HepG2 (cell line): Measurements from ENCODE around the gene RNF11. TPM values are rescaled to one million over a fixed set of nuclear protein-coding genes. Genes with fewer than 3 reads are reported as not detected.

Experiments
- ATAC-seq: fragments of 200-7000 bp; cut with Tn5 transposase; 3 replicates; pipeline ENCODE4 v1.9.1; 2020; ENCODE audit warnings: mild to moderate bottlenecking, moderate library complexity
- BruUV-seq: library from RNA; stranded (reverse); fragments of 400-500 nt; replicated peaks from 2 replicates; lab custom pipeline; 2021; lab: Mats Ljungman, UMichigan
- CTCF ChIA-PET: fragments of 300-600 bp; formaldehyde crosslinking; extraction: SDS; loops from one replicate; lab custom pipeline; 2021; ENCODE audit warnings: low total read pairs, inconsistent platforms, low intra/inter-chr PET ratio; lab: Yijun Ruan, JAX
- POLR2A ChIA-PET: fragments of 350-600 bp; sonication (Branson Sonifier 250); formaldehyde crosslinking; loops from one replicate; lab custom pipeline; 2020; ENCODE audit warnings: antibody characterized with exemption, inconsistent platforms; lab: Yijun Ruan, JAX
- DNase-seq: peaks from one replicate; pipeline ENCODE4 v3.0.0-alpha.2; 2015; ENCODE audit warnings: low spot score
- FAIRE-seq: peaks from 3 replicates; lab custom pipeline; 2011; peaks lifted over from hg19 to GRCh38; lab: Jason Lieb, UNC
- H2AFZ ChIP-seq: one replicate; pipeline ENCODE4 v1.6.1; 2011; ENCODE audit warnings: low read length, inconsistent platforms
- H3K27ac ChIP-seq: fragments of 300-600 bp; 3 replicates; pipeline ENCODE4 v1.8.0; 2011; ENCODE audit warnings: mixed run types, mild to moderate bottlenecking, mixed read lengths, low read length, inconsistent platforms; ENCODE audit not compliant: insufficient read depth; ENCODE audit errors: extremely low read length
- H3K27me3 ChIP-seq, 2 experiments: fragments of 200-600 bp in 1 of 2; 2 replicates in 1 of 2; 3 replicates in 1 of 2; pipeline versions ENCODE4 v1.6.0 to v1.8.0; 2011; ENCODE audit warnings: low read length in 2 of 2, mild to moderate bottlenecking in 2 of 2, moderate library complexity in 2 of 2, inconsistent platforms in 1 of 2; ENCODE audit not compliant: insufficient read depth in 2 of 2, control insufficient read depth in 1 of 2
- H3K36me3 ChIP-seq, 2 experiments: fragments of 200-600 bp in 1 of 2; replicated peaks in 1 of 2; 2 replicates in 1 of 2; 3 replicates in 1 of 2; pipeline versions ENCODE4 v1.5.1 to v1.8.0; 2011; ENCODE audit warnings: low read length in 2 of 2, inconsistent platforms in 1 of 2; ENCODE audit not compliant: insufficient read depth in 2 of 2, control insufficient read depth in 1 of 2
- H3K4me1 ChIP-seq: 2 replicates; pipeline ENCODE4 v1.5.1; 2012; ENCODE audit warnings: low read length, inconsistent platforms; ENCODE audit not compliant: insufficient read depth
- H3K4me2 ChIP-seq: 2 replicates; pipeline ENCODE4 v1.6.0; 2011; ENCODE audit warnings: low read depth, low read length, inconsistent platforms
- H3K4me3 ChIP-seq, 3 experiments: fragments of 200-600 bp in 1 of 3; sonication (generic), shearing (Covaris generic) in 1 of 3; replicated peaks in 1 of 3; 2 replicates each; pipeline ENCODE4 v1.5.1; 2011 to 2016; ENCODE audit warnings: low read length in 3 of 3, inconsistent platforms in 2 of 3, low read depth in 2 of 3, mild to moderate bottlenecking in 2 of 3, control low read depth in 1 of 3, mixed read lengths in 1 of 3; ENCODE audit not compliant: insufficient read depth in 1 of 3
- H3K79me2 ChIP-seq: one replicate; pipeline ENCODE4 v1.6.1; 2011; ENCODE audit warnings: low read length, inconsistent platforms; ENCODE audit not compliant: insufficient read depth
- H3K9ac ChIP-seq: 2 replicates; pipeline ENCODE4 v1.6.0; 2011; ENCODE audit warnings: mild to moderate bottlenecking, low read depth, low read length, inconsistent platforms; ENCODE audit not compliant: insufficient read depth
- H3K9me3 ChIP-seq: 2 replicates; pipeline ENCODE4 v1.5.1; 2012; ENCODE audit warnings: mild to moderate bottlenecking, low read length
- H4K20me1 ChIP-seq: 2 replicates; pipeline ENCODE4 v1.6.0; 2011; ENCODE audit warnings: inconsistent platforms, mild to moderate bottlenecking, low read length, moderate library complexity; ENCODE audit not compliant: insufficient read depth
- GABPA ChIP-seq, 2 experiments: IDR thresholded peaks; 2 replicates each; pipeline ENCODE4 v1.6.1; 2011 to 2016; ENCODE audit warnings: low read depth in 2 of 2, low read length in 1 of 2, missing biosample characterization in 1 of 2, missing genetic modification characterization in 1 of 2
- GATAD1 ChIP-seq: IDR thresholded peaks from 2 replicates; pipeline ENCODE4 v1.6.1; 2016; ENCODE audit warnings: missing genetic modification reagents, missing compliant biosample characterization
- HNF4A ChIP-seq: sonication (generic); formaldehyde crosslinking; IDR thresholded peaks from 2 replicates; pipeline ENCODE4 v1.4.0; 2020; ENCODE audit warnings: missing genetic modification reagents
- NFATC3 ChIP-seq: sonication (generic); formaldehyde crosslinking; IDR thresholded peaks from 2 replicates; pipeline ENCODE4 v1.5.1; 2020; ENCODE audit warnings: mild to moderate bottlenecking, missing genetic modification reagents
- PHB2 ChIP-seq: fragments of 450-650 bp; IDR thresholded peaks from 2 replicates; pipeline ENCODE4 v1.6.1; 2018; ENCODE audit not compliant: partially characterized antibody
- PHF20 ChIP-seq: sonication (generic); formaldehyde crosslinking; IDR thresholded peaks from 2 replicates; pipeline ENCODE4 v1.5.0; 2020; ENCODE audit warnings: mild to moderate bottlenecking, missing genetic modification reagents
- ZFP36L2 ChIP-seq: sonication (generic); formaldehyde crosslinking; IDR thresholded peaks from 2 replicates; pipeline ENCODE4 v1.4.0; 2020; ENCODE audit warnings: missing genetic modification reagents
- ZNF230 ChIP-seq: sonication (generic); formaldehyde crosslinking; IDR thresholded peaks from 2 replicates; pipeline ENCODE4 v1.4.0; 2020; ENCODE audit warnings: mild to moderate bottlenecking, missing genetic modification reagents
- ZNF567 ChIP-seq: sonication (generic); formaldehyde crosslinking; IDR thresholded peaks from 2 replicates; pipeline ENCODE4 v1.8.1; 2023; ENCODE audit warnings: mild to moderate bottlenecking, missing genetic modification reagents, borderline replicate concordance
- ZNF607 ChIP-seq: sonication (generic); formaldehyde crosslinking; IDR thresholded peaks from 2 replicates; pipeline ENCODE4 v1.5.1; 2020; ENCODE audit warnings: missing genetic modification reagents, mild to moderate bottlenecking, borderline replicate concordance
- WGBS: methylation state at CpG from one replicate; pipeline ENCODE4 v1.1.6; 2017; ENCODE audit warnings: low lambda C conversion rate; 5-methylcytosine and 5-hydroxymethylcytosine counted together
- in situ Hi-C: cut with HindIII; loops from 2 replicates; pipeline ENCODE4 v1.10.0; 2017; ENCODE audit warnings: low pct_unique_long_range_greater_than_20kb; ENCODE audit not compliant: extremely low pct_ligation_motif_present
- intact Hi-C: fragments of 100-400 bp; cut with micrococcal nuclease; formaldehyde crosslinking; loops from one replicate; pipeline ENCODE4 v1.10.0; 2022; ENCODE audit not compliant: unreplicated experiment
- polyA plus RNA-seq, 8 experiments: library from polyadenylated mRNA; depleted of rRNA in 3 of 8; stranded (reverse) in 7 of 8; unstranded in 1 of 8; fragments of >200 nt; fragmentation: Illumina TruSeq in 4 of 8; extraction: Trizol in 4 of 8; gene quantifications; 2 replicates each; pipeline versions ENCODE4 v1.2.1 to v1.2.3, GENCODE V29; 2011 to 2016; ENCODE audit warnings: low read depth in 4 of 8, missing spikeins in 1 of 8, mixed read lengths in 1 of 8; ENCODE audit not compliant: insufficient read depth in 1 of 8
- total RNA-seq, 5 experiments: library from RNA; depleted of rRNA; stranded (reverse); fragments of >200 nt; fragmentation: Illumina TruSeq; extraction: Trizol; gene quantifications; 2 replicates each; pipeline ENCODE4 v1.2.3, GENCODE V29; 2016; ENCODE audit warnings: low read depth in 1 of 5
- TF ChIP-seq, protein P1 (sequence below): sonication (generic); formaldehyde crosslinking; IDR thresholded peaks from 2 replicates; pipeline ENCODE4 v1.5.0; 2020; ENCODE audit warnings: mild to moderate bottlenecking, low read depth, missing genetic modification reagents, borderline replicate concordance

Gene RNF11
- total and polyA plus RNA-seq, 2 of the 13 experiments (the other 11 are each of a cell fraction or from before 2014, with no cell fraction given): 41.2 to 48.8 TPM

GRCh38 chr1:51265618-51266017 is 29.5 kb downstream of the RNF11 start (continued):
- TF ChIP-seq ZNF567 (CRISPR knock-in tag) (no peak), NFATC3 (CRISPR knock-in tag) (no peak), PHB2 (no peak)

- no peak overlapping the region for H3K27ac ChIP-seq
- FAIRE-seq: no peak
- DNase-seq: no peak
- in situ Hi-C loops (no loop called here), intact Hi-C loops (no loop called here)
- no TSS peak for BruUV-seq
- peaks cover 23% of the 10 kb centered on the region; the same call in 1 of the 2 replicates for H4K20me1 ChIP-seq
- H3K36me3 ChIP-seq: peaks cover 3 to 9% of the 10 kb centered on the region in 2 experiments; a peak in 4 of 5 replicates
- CTCF ChIA-PET: no interaction called here
- H3K79me2 ChIP-seq: peaks cover 32% of the 10 kb centered on the region
- no peak overlapping the region for H3K4me3 ChIP-seq
- H2AFZ ChIP-seq: no peak overlapping the region
- ATAC-seq: no peak
- 95% methylated on average over 2 of the region's 2 CpGs for WGBS
- TF ChIP-seq PHF20 (CRISPR knock-in tag) (no peak), GATAD1 (CRISPR knock-in tag) (no peak), ZFP36L2 (CRISPR knock-in tag) (no peak), GABPA (IDR thresholded peaks at IDR 0.05; ENCODE audit: low read depth, low read length) (no peak), GABPA (CRISPR knock-in tag; IDR thresholded peaks at IDR 0.05; ENCODE audit: low read depth) (no peak), ZNF230 (CRISPR knock-in tag) (no peak), HNF4A (CRISPR knock-in tag) (no peak), ZNF607 (CRISPR knock-in tag) (no peak)
- TF ChIP-seq, protein P1, sequence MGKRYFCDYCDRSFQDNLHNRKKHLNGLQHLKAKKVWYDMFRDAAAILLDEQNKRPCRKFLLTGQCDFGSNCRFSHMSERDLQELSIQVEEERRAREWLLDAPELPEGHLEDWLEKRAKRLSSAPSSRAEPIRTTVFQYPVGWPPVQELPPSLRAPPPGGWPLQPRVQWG (CRISPR knock-in tag): no peak
- H3K27me3 ChIP-seq: no peaks in the 10 kb centered on the region
- H3K4me1 ChIP-seq: no peaks in the 10 kb centered on the region
- no peak overlapping the region for H3K9ac ChIP-seq
- no peak overlapping the region for H3K4me2 ChIP-seq
- POLR2A ChIA-PET: no interaction called here
- H3K9me3 ChIP-seq: no peaks in the 10 kb centered on the region
Observed at GRCh38 chr1:51266181-51266580, 30.1 kb downstream of the RNF11 start.
